NCI-H146 treated with DMSO at 0.1 percent for 48 hours (cell line): ENCODE results near the gene CA9.

Source experiments
- DNase-seq: peaks from one replicate; lab custom pipeline; 2025; ENCODE audit not compliant: unreplicated experiment; lab: John Stamatoyannopoulos, UW

CA9 gene

GRCh38 chr9:35651956-35652828, 21.5 kb upstream of the CA9 start:
- no peak for DNase-seq

GRCh38 chr9:35652829-35653209, 20.9 kb upstream of the CA9 start:
- no peak for DNase-seq

- no peak for DNase-seq
These were observed 20.1 kb upstream of the CA9 start for GRCh38 chr9:35653611-35654010.

DNA sequence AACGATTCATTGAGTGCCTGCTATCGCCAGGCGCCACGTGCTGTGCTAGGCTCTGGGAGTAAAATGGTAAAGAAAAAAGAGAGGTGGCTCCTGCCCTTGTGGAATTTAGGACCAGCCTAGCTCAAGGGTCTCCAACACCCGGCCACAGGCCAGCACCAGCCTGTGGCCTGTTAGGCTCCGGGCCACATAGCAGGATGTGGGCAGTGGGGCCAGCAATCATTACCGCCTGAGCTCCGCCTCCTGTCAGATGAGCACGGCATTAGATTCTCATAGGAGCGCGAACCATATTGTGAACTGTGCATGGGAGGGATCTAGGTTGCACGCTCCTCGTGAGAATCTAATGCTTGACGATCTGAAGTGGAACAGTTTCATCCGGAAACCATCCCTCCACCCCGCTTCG, 17.4 kb upstream of the CA9 start:
- DNase-seq = no peak

DNA sequence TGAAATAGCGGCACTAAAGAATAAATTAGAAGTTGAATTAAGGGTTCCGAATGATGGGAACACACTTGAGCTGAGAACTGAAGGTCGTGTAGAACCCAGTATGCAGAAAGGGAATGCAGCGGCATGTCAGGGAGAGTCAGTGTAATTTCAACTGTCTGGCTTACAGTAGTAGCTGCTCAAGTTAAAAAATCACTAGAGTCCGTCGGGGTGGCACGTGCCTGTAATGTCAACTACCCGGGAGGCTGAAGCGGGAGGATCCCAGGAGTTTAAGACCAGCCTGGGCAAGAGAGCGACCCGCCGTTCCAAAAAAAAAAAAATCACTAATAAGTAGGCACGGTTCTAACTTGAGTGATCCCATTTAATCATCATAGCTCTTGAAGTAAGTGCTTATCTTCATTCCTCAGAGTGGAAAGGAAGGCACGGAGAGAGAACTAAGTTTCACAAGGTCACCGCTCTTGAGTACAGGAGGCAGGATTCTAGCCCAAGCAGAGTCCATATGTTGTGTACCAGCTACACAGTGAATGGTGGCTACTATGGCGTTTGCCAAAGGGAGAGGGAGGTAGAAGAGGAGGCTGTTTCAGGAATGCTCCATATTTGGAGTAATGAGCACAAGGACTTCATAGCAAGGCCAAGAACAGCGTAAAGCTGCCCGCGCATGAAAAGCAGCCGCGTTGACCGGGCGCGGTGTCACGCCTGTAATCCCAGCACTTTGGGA, 16.7 kb upstream of the CA9 start:
- DNase-seq = peak; percentile 56

DNA sequence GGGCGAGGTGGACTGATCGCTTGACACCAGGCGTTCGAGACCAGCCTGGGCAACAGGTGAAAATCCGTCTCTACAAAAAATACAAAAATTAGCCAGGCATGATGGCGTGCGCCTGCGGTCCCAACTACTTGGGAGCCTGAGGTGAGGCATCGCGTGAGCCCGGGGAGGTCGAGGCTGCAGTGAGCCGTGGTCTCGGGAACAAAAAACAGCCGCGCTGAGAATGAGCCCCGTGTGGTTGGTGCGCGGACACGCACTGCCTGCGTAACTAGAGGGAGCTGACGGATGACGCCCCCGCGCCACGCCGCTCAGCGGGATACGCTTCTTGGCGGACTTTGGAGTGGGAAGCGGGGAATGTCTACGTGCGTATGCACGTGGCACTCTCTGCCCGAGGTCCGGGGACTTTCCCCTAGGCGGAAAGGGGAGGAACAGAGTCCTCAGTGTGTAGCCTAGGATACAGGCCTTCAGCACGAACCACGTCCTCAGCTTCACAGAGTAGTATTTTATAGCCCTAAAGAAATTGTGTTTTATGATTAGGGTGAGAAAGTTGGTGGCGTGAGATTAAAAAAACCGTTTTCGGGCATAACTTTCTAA, 16.1 kb upstream of the CA9 start, which contains the start of gene RMRP:
Gene RMRP, minus strand, starts transcription at position 474 of the 591 bp plus-strand sequence.
- peak; percentile 98 for DNase-seq

- peak; percentile 92 for DNase-seq
These were observed 15.4 kb upstream of the CA9 start, which contains the start of gene CCDC107 for GRCh38 chr9:35658137-35658967. TSS of gene CCDC107 (plus strand) at chr9:35658292. CDS start at chr9:35658380, 88 bp downstream.

DNA sequence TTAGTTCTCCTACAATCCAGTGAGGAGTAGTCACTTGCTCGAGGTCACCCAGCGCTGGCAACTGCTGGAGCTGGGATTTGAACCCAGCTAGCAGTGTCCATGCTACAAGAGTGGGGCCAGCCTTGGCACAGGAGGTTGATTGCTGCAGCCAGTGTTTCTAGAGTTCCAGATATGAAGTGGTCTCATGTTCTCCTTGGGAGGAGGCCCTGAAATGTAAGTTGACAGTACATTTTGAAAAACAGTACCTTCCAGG, 14.8 kb upstream of the CA9 start:
- DNase-seq = no peak

GRCh38 chr9:35659340-35659739, 14.4 kb upstream of the CA9 start:
- no peak for DNase-seq

DNA sequence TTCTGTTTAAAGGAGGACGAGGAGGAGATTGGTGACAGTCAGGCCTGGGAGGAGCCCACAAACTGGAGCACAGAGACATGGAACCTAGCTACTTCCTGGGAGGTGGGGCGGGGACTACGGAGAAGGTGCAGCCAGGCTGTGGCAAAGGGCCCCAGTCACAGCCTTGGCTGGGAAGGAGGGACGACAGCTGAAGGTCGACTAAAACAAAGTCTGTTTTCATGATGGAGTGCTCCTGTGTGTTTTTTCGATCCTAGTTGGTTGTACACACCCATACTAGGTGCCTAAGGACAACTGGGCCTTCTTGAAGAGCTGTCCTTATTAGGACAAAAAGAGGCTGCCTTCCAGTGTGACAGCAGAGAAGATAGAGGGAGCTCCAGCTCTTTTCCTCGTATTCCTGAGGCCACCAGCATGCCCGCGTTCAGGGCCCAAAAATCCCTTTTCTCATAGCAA, 12.7 kb upstream of the CA9 start:
- no peak for DNase-seq

DNA sequence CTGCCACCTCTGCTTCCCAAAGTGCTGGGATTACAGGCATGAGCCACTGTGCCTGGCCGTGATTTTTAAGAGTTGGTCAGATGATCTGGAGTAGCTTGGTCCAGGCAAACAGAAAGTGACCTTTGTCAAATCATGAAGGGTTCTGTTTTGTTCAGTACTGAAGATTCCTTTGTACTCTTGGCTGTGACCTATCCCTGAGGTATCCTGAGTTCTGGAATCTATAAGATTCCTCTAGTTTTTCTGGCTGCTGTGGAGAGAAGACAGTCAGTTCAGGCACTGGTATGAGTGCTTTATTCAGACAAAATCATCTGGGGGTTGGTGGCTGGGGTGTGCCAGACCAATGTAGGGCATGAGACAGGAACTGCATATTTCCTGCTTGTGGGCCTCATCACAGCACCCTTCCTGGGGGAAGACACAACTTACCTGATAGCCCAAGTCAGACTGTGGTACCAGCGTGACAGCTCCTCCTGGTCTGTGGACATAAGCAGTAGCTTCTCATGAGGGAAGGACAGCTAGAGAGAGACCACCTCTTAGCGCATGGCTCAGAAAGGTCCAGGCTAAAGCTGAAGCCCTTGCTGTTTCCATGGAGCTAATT, 11.9 kb upstream of the CA9 start:
- no peak for DNase-seq

GRCh38 chr9:35662437-35662836, 11.3 kb upstream of the CA9 start:
- no peak for DNase-seq

DNA sequence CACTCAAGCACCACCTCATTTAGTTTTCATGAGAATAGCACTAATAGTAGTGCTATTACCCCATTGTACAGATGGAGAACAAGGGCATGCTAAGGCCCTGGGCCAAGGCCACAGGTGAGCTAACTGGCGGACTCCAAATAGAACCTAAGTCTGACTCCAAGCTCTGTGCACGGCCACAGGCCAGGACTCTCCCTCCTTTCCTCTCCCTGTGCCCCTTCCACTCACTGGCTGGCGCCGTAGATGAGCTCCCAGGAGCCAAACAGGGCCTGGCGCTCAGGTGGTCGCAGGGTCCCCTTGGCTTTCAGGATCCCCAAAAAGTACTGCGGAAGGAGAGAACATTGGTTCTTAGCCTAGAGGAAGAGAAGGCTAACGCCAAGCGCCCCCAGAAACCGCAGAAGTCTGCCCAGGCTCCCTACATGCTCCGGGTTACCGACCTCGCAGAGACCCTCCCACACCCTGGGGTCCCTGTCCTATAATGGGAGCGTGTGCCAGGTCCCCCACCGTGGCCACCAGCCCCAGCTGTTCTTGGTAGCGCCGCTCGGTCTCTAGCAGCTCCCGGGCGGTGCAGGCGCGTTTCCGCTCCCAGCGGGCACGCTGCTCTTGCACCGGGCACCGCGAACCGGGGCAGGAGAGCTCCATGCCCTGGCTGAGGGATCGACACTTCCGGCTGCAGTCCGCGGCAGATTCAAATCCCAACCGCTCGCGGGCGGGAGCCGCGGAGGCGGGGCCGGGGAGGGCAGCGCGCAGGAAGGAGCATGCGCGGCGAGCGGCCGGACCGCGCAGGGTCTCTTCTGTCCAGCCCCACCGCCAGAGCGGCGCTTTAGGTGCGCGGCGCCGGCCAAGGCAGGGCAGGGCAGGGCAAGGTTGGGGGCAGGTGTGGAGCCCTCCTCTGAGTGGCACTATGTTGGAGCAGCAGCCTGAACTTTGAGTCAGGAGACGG, 8.9 kb upstream of the CA9 start, which contains the start of gene ARHGEF39:
Gene ARHGEF39, minus strand, starts transcription at position 665 of the 940 bp plus-strand sequence. Its CDS starts 26 bp downstream, at position 639.
- peak; percentile 80 for DNase-seq

DNA sequence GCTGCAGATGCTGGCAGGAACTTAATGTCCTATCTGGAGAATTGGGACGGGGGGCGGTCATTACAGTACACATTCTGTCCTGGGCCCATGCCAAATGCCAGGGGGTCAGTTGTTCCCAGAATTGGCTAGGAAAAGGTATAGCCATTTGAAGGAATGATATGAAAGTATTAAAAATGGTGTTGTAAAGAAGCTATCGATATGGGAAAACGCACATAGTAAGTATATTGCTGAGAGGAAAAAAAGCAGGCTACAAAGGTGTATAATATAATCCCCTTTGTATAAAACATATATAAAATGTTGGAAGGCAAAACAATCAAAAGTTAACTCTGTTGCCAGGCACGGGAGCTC, 8.3 kb upstream of the CA9 start:
- no peak for DNase-seq

- no peak for DNase-seq
These were observed 7.7 kb upstream of the CA9 start for GRCh38 chr9:35666045-35666444.

DNA sequence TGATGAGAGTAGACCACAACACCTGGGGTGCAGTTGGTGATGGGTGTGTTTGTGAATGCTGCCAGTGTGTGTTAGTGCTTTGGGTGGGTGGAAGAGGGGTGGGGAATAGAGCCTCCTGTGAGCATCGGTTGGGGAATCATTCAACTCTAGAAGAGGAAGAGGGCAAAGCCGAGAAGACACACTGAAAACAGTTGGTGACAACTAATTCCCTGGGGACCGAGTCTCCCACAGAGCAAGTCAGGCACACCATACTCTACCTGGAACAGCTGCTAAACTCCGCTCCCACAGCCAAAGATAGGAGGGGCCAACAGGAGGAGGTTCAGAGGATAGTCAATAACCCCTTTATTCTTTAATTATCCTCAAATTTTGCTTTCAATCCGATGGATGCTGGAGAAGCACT, 7.2 kb upstream of the CA9 start:
- no peak for DNase-seq

DNA sequence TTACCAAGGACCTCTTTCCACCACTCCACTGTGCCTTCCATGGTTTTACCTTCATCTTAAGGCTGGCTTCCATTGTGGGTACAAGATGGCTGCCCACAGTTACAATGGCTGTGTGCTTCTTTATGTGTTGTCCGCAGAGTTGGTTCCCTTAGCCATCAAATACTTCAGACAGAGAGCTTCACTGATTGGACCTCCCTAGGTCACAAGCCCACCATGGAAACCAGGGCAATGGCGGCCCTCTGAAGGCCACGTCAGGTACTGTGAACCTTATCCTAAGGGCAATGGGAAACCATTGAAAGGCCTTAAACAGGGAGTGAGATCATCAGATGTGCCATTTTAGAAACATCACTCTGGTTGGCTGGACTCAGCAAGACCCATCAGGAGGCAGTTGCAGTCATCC, 5.8 kb upstream of the CA9 start:
- DNase-seq = no peak

DNA sequence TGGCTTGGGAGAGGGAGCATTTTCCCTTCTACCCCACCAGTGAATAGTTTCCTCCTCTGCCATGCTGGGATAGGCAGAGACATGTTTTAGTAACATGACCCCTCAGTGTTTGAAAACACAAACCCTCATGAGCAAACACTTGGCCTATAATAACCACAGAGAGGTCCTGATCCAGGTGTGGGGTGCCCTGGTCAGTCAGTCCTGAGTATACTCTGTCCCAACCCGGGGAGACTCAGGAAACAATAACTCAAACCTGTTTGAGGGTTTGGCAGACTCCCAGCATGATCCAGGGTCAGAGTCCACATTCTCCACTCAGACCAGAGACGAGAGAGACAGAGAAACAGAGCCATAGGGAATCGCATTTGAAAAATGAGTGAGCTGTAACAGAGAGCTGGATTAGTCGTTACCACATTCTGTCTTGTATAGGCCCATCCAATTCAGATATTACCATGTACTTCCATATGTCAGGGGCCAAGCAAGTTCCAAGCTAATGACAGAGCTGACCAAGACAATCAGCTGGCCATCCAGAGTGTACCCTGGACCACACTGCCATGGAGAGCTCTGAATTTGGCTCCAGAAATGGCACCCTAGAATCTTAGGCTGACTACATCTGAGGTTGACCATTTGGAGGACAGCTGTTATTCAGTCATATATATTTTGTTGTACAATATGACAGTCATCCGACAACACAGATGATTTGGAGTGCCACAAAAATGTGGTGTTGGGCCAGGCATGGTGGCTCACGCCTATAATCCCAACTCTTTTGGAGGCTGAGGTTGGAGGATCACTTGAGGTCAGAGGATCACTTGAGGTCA, 4.2 kb upstream of the CA9 start:
- no peak for DNase-seq

DNA sequence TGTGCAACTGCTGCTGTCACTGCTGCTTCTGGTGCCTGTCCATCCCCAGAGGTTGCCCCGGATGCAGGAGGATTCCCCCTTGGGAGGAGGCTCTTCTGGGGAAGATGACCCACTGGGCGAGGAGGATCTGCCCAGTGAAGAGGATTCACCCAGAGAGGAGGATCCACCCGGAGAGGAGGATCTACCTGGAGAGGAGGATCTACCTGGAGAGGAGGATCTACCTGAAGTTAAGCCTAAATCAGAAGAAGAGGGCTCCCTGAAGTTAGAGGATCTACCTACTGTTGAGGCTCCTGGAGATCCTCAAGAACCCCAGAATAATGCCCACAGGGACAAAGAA, 265 bp downstream of the CA9 start:
- DNase-seq = no peak
